ENCODE results near the gene TRAF2.

DNA sequence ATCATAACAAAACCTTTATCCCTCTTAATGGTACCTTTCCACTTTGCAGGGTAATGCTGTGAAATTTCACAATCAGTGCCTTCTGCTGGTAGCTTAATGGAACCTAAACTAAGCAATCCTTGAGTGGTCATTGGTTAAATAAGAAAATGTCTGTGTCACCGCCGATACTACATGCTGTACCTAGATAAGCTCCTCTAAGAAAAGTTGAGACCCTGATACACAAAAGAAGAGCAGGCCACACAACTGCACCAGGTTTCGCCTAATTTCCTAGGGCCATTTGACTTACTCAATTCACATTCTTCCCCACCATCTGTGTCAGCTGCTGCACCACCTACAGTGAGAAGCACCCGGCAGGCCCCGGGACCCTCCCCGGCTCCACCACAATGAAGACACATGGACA is 11.2 kb upstream of the TRAF2 start:
- TF ChIP-seq ZNF530 (CRISPR knock-in tag; IDR thresholded peaks at IDR 0.05; ENCODE audit: low read depth) (no peak), TAF1 (CRISPR knock-in tag; IDR thresholded peaks at IDR 0.05) (no peak), SUZ12 (IDR thresholded peaks at IDR 0.05; ENCODE audit: low read depth, low read length) (no peak), JARID2 (CRISPR knock-in tag; IDR thresholded peaks at IDR 0.05; ENCODE audit: insufficient replicate concordance) (no peak), CTCF (CRISPR knock-in tag; IDR thresholded peaks at IDR 0.05) (no peak), ZBTB8A (CRISPR knock-in tag; IDR thresholded peaks at IDR 0.05; ENCODE audit: borderline replicate concordance, low read depth) (no peak), TP53 (CRISPR knock-in tag; conservative IDR thresholded peaks at IDR 0.05) (no peak), PRDM10 (CRISPR knock-in tag; IDR thresholded peaks at IDR 0.05; ENCODE audit: low read depth) (no peak), ZNF883 (CRISPR knock-in tag; IDR thresholded peaks at IDR 0.05; ENCODE audit: not compliant biosample characterization) (no peak), YY1 (IDR thresholded peaks at IDR 0.05; ENCODE audit: insufficient read depth, insufficient replicate concordance, low read depth, low read length) (no peak), POLR2A (IDR thresholded peaks at IDR 0.05; ENCODE audit: insufficient read depth in 1 of 2, low read depth in 2 of 2, low read length in 2 of 2) (no peak), TCF7 (IDR thresholded peaks at IDR 0.05; ENCODE audit: low read depth) (no peak)
- TF ChIP-seq, protein P1, sequence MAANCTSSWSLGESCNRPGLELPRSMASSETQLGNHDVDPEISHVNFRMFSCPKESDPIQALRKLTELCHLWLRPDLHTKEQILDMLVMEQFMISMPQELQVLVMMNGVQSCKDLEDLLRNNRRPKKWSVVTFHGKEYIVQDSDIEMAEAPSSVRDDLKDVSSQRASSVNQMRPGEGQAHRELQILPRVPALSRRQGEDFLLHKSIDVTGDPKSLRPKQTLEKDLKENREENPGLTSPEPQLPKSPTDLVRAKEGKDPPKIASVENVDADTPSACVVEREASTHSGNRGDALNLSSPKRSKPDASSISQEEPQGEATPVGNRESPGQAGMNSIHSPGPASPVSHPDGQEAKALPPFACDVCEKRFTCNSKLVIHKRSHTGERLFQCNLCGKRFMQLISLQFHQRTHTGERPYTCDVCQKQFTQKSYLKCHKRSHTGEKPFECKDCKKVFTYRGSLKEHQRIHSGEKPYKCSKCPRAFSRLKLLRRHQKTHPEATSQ (CRISPR knock-in tag; IDR thresholded peaks at IDR 0.05; ENCODE audit: borderline replicate concordance), result no peak
